Glutamatergic neuron (in vitro differentiated cells): ENCODE measurements around the gene PCSK5. TPM values are rescaled to one million over a fixed set of nuclear protein-coding genes. Genes with fewer than 3 reads are reported as not detected.

Source experiments
- DNase-seq: peaks from one replicate; pipeline ENCODE4 v3.0.0; 2022
- H3K27ac Mint-ChIP-seq: one replicate; pipeline ENCODE4 v1.8.0; 2020; ENCODE audit warnings: mild to moderate bottlenecking, mixed read lengths, inconsistent platforms; ENCODE audit not compliant: unreplicated experiment
- H3K27me3 Mint-ChIP-seq: one replicate; pipeline ENCODE4 v1.8.0; 2020; ENCODE audit warnings: mild to moderate bottlenecking, moderate library complexity, mixed read lengths, inconsistent platforms; ENCODE audit not compliant: unreplicated experiment
- H3K36me3 Mint-ChIP-seq: one replicate; pipeline ENCODE4 v1.8.0; 2020; ENCODE audit warnings: mild to moderate bottlenecking, mixed read lengths, inconsistent platforms; ENCODE audit not compliant: unreplicated experiment
- H3K4me1 Mint-ChIP-seq: one replicate; pipeline ENCODE4 v1.8.0; 2020; ENCODE audit warnings: mild to moderate bottlenecking, low read depth, mixed read lengths, inconsistent platforms; ENCODE audit not compliant: unreplicated experiment
- H3K4me3 Mint-ChIP-seq: one replicate; pipeline ENCODE4 v1.8.0; 2020; ENCODE audit warnings: mild to moderate bottlenecking, mixed read lengths, inconsistent platforms; ENCODE audit not compliant: unreplicated experiment
- H3K9me3 Mint-ChIP-seq: one replicate; pipeline ENCODE4 v1.8.0; 2020; ENCODE audit warnings: mild to moderate bottlenecking, moderate library complexity, mixed read lengths, inconsistent platforms; ENCODE audit not compliant: unreplicated experiment
- CTCF ChIP-seq: fragments of 200-600 bp; sonication (generic); IDR thresholded peaks from one replicate; pipeline ENCODE4 v1.5.0; 2021; ENCODE audit not compliant: partially characterized antibody, unreplicated experiment
- total RNA-seq: library from RNA; stranded (reverse); fragmentation: NEBNext Ultra II Directional; extraction: Animal tissue kit (Norgen Biotek cat#: 25700); gene quantifications from one replicate; pipeline ENCODE4 v1.2.1, GENCODE V29; 2021; ENCODE audit not compliant: unreplicated experiment

PCSK5 gene
- total RNA-seq, 1 donor from 2014 or later, result 9.6 TPM

- no peak for DNase-seq
- H3K4me3 Mint-ChIP-seq, result no peak overlapping the region
- no peak overlapping the region for H3K27ac Mint-ChIP-seq
- TF ChIP-seq CTCF, result no peak
- peaks cover 7% of the 10 kb centered on the region for H3K9me3 Mint-ChIP-seq
- H3K36me3 Mint-ChIP-seq, result peaks cover 5% of the 10 kb centered on the region
- H3K4me1 Mint-ChIP-seq, result peaks cover 7% of the 10 kb centered on the region
- H3K27me3 Mint-ChIP-seq, result peaks cover 7% of the 10 kb centered on the region
These were observed 16.8 kb upstream of the PCSK5 start for GRCh38 chr9:75873712-75874111.

DNA sequence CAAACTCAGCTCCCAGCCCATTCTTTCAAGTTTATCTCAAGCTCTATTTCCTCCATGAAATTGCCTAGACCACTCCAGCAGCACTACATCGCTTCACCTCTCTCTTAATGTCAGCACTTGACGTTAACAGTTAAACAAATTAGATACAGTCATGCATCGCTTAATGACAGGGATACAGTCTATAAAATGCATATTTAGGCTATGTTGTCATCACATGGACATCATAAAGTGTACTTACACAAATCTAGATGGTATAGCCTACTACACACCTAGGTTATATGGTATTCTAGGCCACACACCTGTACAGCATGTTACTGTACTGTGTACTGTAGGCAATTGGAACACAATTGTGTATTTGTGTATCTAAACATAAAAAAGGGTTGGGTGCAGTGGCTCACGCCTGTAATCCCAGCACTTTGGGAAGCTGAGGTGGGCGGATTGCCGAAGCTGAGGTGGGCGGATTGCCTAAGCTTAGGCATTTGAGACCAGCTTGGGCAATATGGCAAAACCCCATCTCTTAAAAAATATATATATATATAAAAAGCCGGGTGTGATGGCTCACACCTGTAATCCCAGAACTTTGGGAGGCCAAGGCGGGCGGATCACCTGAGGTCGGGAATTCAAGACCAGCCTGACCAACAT is 13.4 kb upstream of the PCSK5 start:
- H3K36me3 Mint-ChIP-seq, result peaks cover 5% of the 10 kb centered on the region
- no peak overlapping the region for H3K27ac Mint-ChIP-seq
- no peak for DNase-seq
- H3K4me3 Mint-ChIP-seq, result no peak overlapping the region
- peaks cover 28% of the 10 kb centered on the region for H3K4me1 Mint-ChIP-seq
- no peak for TF ChIP-seq CTCF
- H3K9me3 Mint-ChIP-seq, result peaks cover 8% of the 10 kb centered on the region
- H3K27me3 Mint-ChIP-seq, result peaks cover 7% of the 10 kb centered on the region

- peaks cover 5% of the 10 kb centered on the region for H3K36me3 Mint-ChIP-seq
- DNase-seq, result peak; percentile 78
- no peak for TF ChIP-seq CTCF
- peaks cover 5% of the 10 kb centered on the region for H3K27me3 Mint-ChIP-seq
- peak overlapping the region; percentile 94 for H3K27ac Mint-ChIP-seq
- H3K4me3 Mint-ChIP-seq, result peak overlapping the region; percentile 74
- H3K9me3 Mint-ChIP-seq, result peaks cover 8% of the 10 kb centered on the region
- peaks cover 28% of the 10 kb centered on the region for H3K4me1 Mint-ChIP-seq
These were observed 12.0 kb upstream of the PCSK5 start for GRCh38 chr9:75878488-75878860.

- H3K9me3 Mint-ChIP-seq, result peaks cover 8% of the 10 kb centered on the region
- peaks cover 5% of the 10 kb centered on the region for H3K27me3 Mint-ChIP-seq
- DNase-seq, result no peak
- H3K27ac Mint-ChIP-seq, result peak overlapping the region; percentile 48
- H3K4me1 Mint-ChIP-seq, result peaks cover 25% of the 10 kb centered on the region
- no peak overlapping the region for H3K4me3 Mint-ChIP-seq
- peaks cover 5% of the 10 kb centered on the region for H3K36me3 Mint-ChIP-seq
- no peak for TF ChIP-seq CTCF
These were observed 9.9 kb upstream of the PCSK5 start for GRCh38 chr9:75880618-75881017.

GRCh38 chr9:75881761-75882160 is 8.7 kb upstream of the PCSK5 start:
- Mint-ChIP-seq H3K9me3 (peaks cover 8% of the 10 kb centered on the region), H3K27ac (no peak overlapping the region), H3K4me3 (no peak overlapping the region), H3K4me1 (peaks cover 25% of the 10 kb centered on the region), H3K36me3 (peaks cover 5% of the 10 kb centered on the region), H3K27me3 (peaks cover 5% of the 10 kb centered on the region)
- DNase-seq, result no peak
- no peak for TF ChIP-seq CTCF
